ENCODE results near the gene OR6C4. TPM values are rescaled to one million over a fixed set of nuclear protein-coding genes. Genes with fewer than 3 reads are reported as not detected.
"Not testable (repeated sequence)": the region's sequence is repeated elsewhere in the genome, so short reads cannot be mapped to it uniquely, and the experiment has no call there.

OR6C4 gene
- polyA plus RNA-seq (2013): not detected

GRCh38 chr12:55549302-55549701 is at the start of gene OR6C4:
Gene OR6C4, plus strand, starts transcription at chr12:55549602. Its CDS starts 1,625 bp downstream, at chr12:55551227.
- 46% methylated on average over 2 of the region's 2 CpGs for WGBS (ENCODE audit: insufficient coverage)
- DNase-seq: no peak
- ChIA-PET POLR2A (no interaction called here), CTCF (no interaction called here)
- Histone ChIP-seq H3K4me1 (ENCODE audit: control extremely low read depth in 1 of 4, control insufficient read depth in 4 of 4, insufficient read depth in 4 of 4, low read length in 3 of 4) (peaks cover 0 to 10% (median 5%) of the 10 kb centered on the region in 4 experiments), H3K27ac (ENCODE audit: insufficient read depth in 1 of 2, low read depth in 1 of 2, low read length in 2 of 2, poor library complexity in 1 of 2, severe bottlenecking in 2 of 2) (no peak within 1 kb of the TSS), H3K36me3 (ENCODE audit: control insufficient read depth in 4 of 4, insufficient read depth in 4 of 4, low read length in 3 of 4) (no peaks in the 10 kb centered on the region), H3K27me3 (replicated peaks in 2 of 5; ENCODE audit: control insufficient read depth in 4 of 5, insufficient read depth in 5 of 5, low read length in 4 of 5) (no peaks in the 10 kb centered on the region), H3K4me3 (ENCODE audit: control insufficient read depth in 1 of 7, extremely low read depth in 1 of 7, insufficient read depth in 4 of 7, low read depth in 2 of 7, low read length in 6 of 7) (no peak within 1 kb of the TSS), H3K9me3 (ENCODE audit: control extremely low read depth in 1 of 5, control insufficient read depth in 4 of 5, insufficient read depth in 2 of 5, low read depth in 1 of 5, low read length in 4 of 5) (peaks cover 0 to 9% (median 3%) of the 10 kb centered on the region in 5 experiments)

GRCh38 chr12:55499810-55500252 is 49.6 kb upstream of the OR6C4 start:
- no peaks in the 10 kb centered on the region for H3K36me3 ChIP-seq (ENCODE audit: control insufficient read depth in 4 of 4, insufficient read depth in 4 of 4, low read length in 3 of 4)
- H3K27ac ChIP-seq (ENCODE audit: insufficient read depth in 1 of 2, low read depth in 1 of 2, low read length in 2 of 2, poor library complexity in 1 of 2, severe bottlenecking in 2 of 2): no peak overlapping the region
- no peak overlapping the region for H3K4me3 ChIP-seq (ENCODE audit: control insufficient read depth in 1 of 7, extremely low read depth in 1 of 7, insufficient read depth in 4 of 7, low read depth in 2 of 7, low read length in 6 of 7)
- H3K4me1 ChIP-seq (ENCODE audit: control extremely low read depth in 1 of 4, control insufficient read depth in 4 of 4, insufficient read depth in 4 of 4, low read length in 3 of 4): no peaks in the 10 kb centered on the region
- peaks cover 0 to 4% (median 2%) of the 10 kb centered on the region in 5 experiments for H3K27me3 ChIP-seq (replicated peaks in 2 of 5; ENCODE audit: control insufficient read depth in 4 of 5, insufficient read depth in 5 of 5, low read length in 4 of 5)
- 80% methylated on average over 1 of the region's 2 CpGs for WGBS (ENCODE audit: insufficient coverage)
- no peaks in the 10 kb centered on the region for H3K9me3 ChIP-seq (ENCODE audit: control extremely low read depth in 1 of 5, control insufficient read depth in 4 of 5, insufficient read depth in 2 of 5, low read depth in 1 of 5, low read length in 4 of 5)
- peak in 2 of 3 donors; percentile 1 to 17 for DNase-seq
- CTCF ChIA-PET: no interaction called here
- POLR2A ChIA-PET: no interaction called here

GRCh38 chr12:55501601-55502000 is 47.8 kb upstream of the OR6C4 start:
- no peak overlapping the region for H3K4me3 ChIP-seq (ENCODE audit: control insufficient read depth in 1 of 7, extremely low read depth in 1 of 7, insufficient read depth in 4 of 7, low read depth in 2 of 7, low read length in 6 of 7)
- no peak for DNase-seq
- no peaks in the 10 kb centered on the region for H3K9me3 ChIP-seq (ENCODE audit: control extremely low read depth in 1 of 5, control insufficient read depth in 4 of 5, insufficient read depth in 2 of 5, low read depth in 1 of 5, low read length in 4 of 5)
- ChIA-PET CTCF (no interaction called here), POLR2A (no interaction called here)
- H3K36me3 ChIP-seq (ENCODE audit: control insufficient read depth in 4 of 4, insufficient read depth in 4 of 4, low read length in 3 of 4): no peaks in the 10 kb centered on the region
- H3K27ac ChIP-seq (ENCODE audit: insufficient read depth in 1 of 2, low read depth in 1 of 2, low read length in 2 of 2, poor library complexity in 1 of 2, severe bottlenecking in 2 of 2): no peak overlapping the region
- peaks cover 0 to 4% (median 2%) of the 10 kb centered on the region in 5 experiments for H3K27me3 ChIP-seq (replicated peaks in 2 of 5; ENCODE audit: control insufficient read depth in 4 of 5, insufficient read depth in 5 of 5, low read length in 4 of 5)
- no CpG with 5 or more reads among the region's 2 CpGs for WGBS (ENCODE audit: insufficient coverage)
- H3K4me1 ChIP-seq (ENCODE audit: control extremely low read depth in 1 of 4, control insufficient read depth in 4 of 4, insufficient read depth in 4 of 4, low read length in 3 of 4): no peaks in the 10 kb centered on the region

- no peak overlapping the region for H3K27ac ChIP-seq (ENCODE audit: insufficient read depth in 1 of 2, low read depth in 1 of 2, low read length in 2 of 2, poor library complexity in 1 of 2, severe bottlenecking in 2 of 2)
- no peak overlapping the region for H3K4me3 ChIP-seq (ENCODE audit: control insufficient read depth in 1 of 7, extremely low read depth in 1 of 7, insufficient read depth in 4 of 7, low read depth in 2 of 7, low read length in 6 of 7)
- no peaks in the 10 kb centered on the region for H3K9me3 ChIP-seq (ENCODE audit: control extremely low read depth in 1 of 5, control insufficient read depth in 4 of 5, insufficient read depth in 2 of 5, low read depth in 1 of 5, low read length in 4 of 5)
- ChIA-PET CTCF (no interaction called here), POLR2A (no interaction called here)
- no peaks in the 10 kb centered on the region for H3K27me3 ChIP-seq (replicated peaks in 2 of 5; ENCODE audit: control insufficient read depth in 4 of 5, insufficient read depth in 5 of 5, low read length in 4 of 5)
- H3K4me1 ChIP-seq (ENCODE audit: control extremely low read depth in 1 of 4, control insufficient read depth in 4 of 4, insufficient read depth in 4 of 4, low read length in 3 of 4): no peaks in the 10 kb centered on the region
- no peak for DNase-seq
- WGBS (ENCODE audit: insufficient coverage): 89% methylated on average over 1 of the region's 1 CpG
- no peaks in the 10 kb centered on the region for H3K36me3 ChIP-seq (ENCODE audit: control insufficient read depth in 4 of 4, insufficient read depth in 4 of 4, low read length in 3 of 4)
These were observed 33.7 kb upstream of the OR6C4 start for GRCh38 chr12:55515696-55516095.

GRCh38 chr12:55516391-55516790 is 33.0 kb upstream of the OR6C4 start:
- no peak for DNase-seq
- Histone ChIP-seq H3K36me3 (ENCODE audit: control insufficient read depth in 4 of 4, insufficient read depth in 4 of 4, low read length in 3 of 4) (no peaks in the 10 kb centered on the region), H3K4me3 (ENCODE audit: control insufficient read depth in 1 of 7, extremely low read depth in 1 of 7, insufficient read depth in 4 of 7, low read depth in 2 of 7, low read length in 6 of 7) (no peak overlapping the region), H3K4me1 (ENCODE audit: control extremely low read depth in 1 of 4, control insufficient read depth in 4 of 4, insufficient read depth in 4 of 4, low read length in 3 of 4) (no peaks in the 10 kb centered on the region), H3K27me3 (replicated peaks in 2 of 5; ENCODE audit: control insufficient read depth in 4 of 5, insufficient read depth in 5 of 5, low read length in 4 of 5) (no peaks in the 10 kb centered on the region), H3K27ac (ENCODE audit: insufficient read depth in 1 of 2, low read depth in 1 of 2, low read length in 2 of 2, poor library complexity in 1 of 2, severe bottlenecking in 2 of 2) (no peak overlapping the region), H3K9me3 (ENCODE audit: control extremely low read depth in 1 of 5, control insufficient read depth in 4 of 5, insufficient read depth in 2 of 5, low read depth in 1 of 5, low read length in 4 of 5) (no peaks in the 10 kb centered on the region)
- ChIA-PET POLR2A (no interaction called here), CTCF (no interaction called here)

GRCh38 chr12:55548235-55548634 is 1.2 kb upstream of the OR6C4 start:
- no CpG with 5 or more reads among the region's 2 CpGs for WGBS (ENCODE audit: insufficient coverage)
- DNase-seq; H3K36me3 ChIP-seq (ENCODE audit: control insufficient read depth in 4 of 4, insufficient read depth in 4 of 4, low read length in 3 of 4); CTCF ChIA-PET; H3K9me3 ChIP-seq (ENCODE audit: control extremely low read depth in 1 of 5, control insufficient read depth in 4 of 5, insufficient read depth in 2 of 5, low read depth in 1 of 5, low read length in 4 of 5); H3K4me3 ChIP-seq (ENCODE audit: control insufficient read depth in 1 of 7, extremely low read depth in 1 of 7, insufficient read depth in 4 of 7, low read depth in 2 of 7, low read length in 6 of 7); POLR2A ChIA-PET; H3K27ac ChIP-seq (ENCODE audit: insufficient read depth in 1 of 2, low read depth in 1 of 2, low read length in 2 of 2, poor library complexity in 1 of 2, severe bottlenecking in 2 of 2); H3K27me3 ChIP-seq (replicated peaks in 2 of 5; ENCODE audit: control insufficient read depth in 4 of 5, insufficient read depth in 5 of 5, low read length in 4 of 5): not testable (repeated sequence)
- peaks cover 0 to 10% (median 5%) of the 10 kb centered on the region in 4 experiments for H3K4me1 ChIP-seq (ENCODE audit: control extremely low read depth in 1 of 4, control insufficient read depth in 4 of 4, insufficient read depth in 4 of 4, low read length in 3 of 4)

GRCh38 chr12:55548756-55549155 is 646 bp upstream of the OR6C4 start:
- Histone ChIP-seq H3K27ac (ENCODE audit: insufficient read depth in 1 of 2, low read depth in 1 of 2, low read length in 2 of 2, poor library complexity in 1 of 2, severe bottlenecking in 2 of 2) (no peak overlapping the region), H3K27me3 (replicated peaks in 2 of 5; ENCODE audit: control insufficient read depth in 4 of 5, insufficient read depth in 5 of 5, low read length in 4 of 5) (no peaks in the 10 kb centered on the region), H3K4me3 (ENCODE audit: control insufficient read depth in 1 of 7, extremely low read depth in 1 of 7, insufficient read depth in 4 of 7, low read depth in 2 of 7, low read length in 6 of 7) (no peak overlapping the region), H3K36me3 (ENCODE audit: control insufficient read depth in 4 of 4, insufficient read depth in 4 of 4, low read length in 3 of 4) (no peaks in the 10 kb centered on the region), H3K9me3 (ENCODE audit: control extremely low read depth in 1 of 5, control insufficient read depth in 4 of 5, insufficient read depth in 2 of 5, low read depth in 1 of 5, low read length in 4 of 5) (peaks cover 0 to 8% (median 3%) of the 10 kb centered on the region in 5 experiments), H3K4me1 (ENCODE audit: control extremely low read depth in 1 of 4, control insufficient read depth in 4 of 4, insufficient read depth in 4 of 4, low read length in 3 of 4) (peaks cover 0 to 10% (median 5%) of the 10 kb centered on the region in 4 experiments)
- DNase-seq: peak in 2 of 3 donors; percentile 29 to 40
- ChIA-PET CTCF (no interaction called here), POLR2A (no interaction called here)

Data from common myeloid progenitor, CD34-positive (primary cell).